GM21528 (cell line): ENCODE results near the gene EMC10.
"Not testable (repeated sequence)": the region's sequence is repeated elsewhere in the genome, so short reads cannot be mapped to it uniquely, and the experiment has no call there.

ENCODE experiments used
- ATAC-seq: cut with Tn5 transposase; IDR thresholded peaks from one replicate; pipeline ENCODE4 v1.9.1; 2021; ENCODE audit warnings: mild to moderate bottlenecking, moderate library complexity; ENCODE audit not compliant: unreplicated experiment, low FRiP score

The EMC10 gene

DNA sequence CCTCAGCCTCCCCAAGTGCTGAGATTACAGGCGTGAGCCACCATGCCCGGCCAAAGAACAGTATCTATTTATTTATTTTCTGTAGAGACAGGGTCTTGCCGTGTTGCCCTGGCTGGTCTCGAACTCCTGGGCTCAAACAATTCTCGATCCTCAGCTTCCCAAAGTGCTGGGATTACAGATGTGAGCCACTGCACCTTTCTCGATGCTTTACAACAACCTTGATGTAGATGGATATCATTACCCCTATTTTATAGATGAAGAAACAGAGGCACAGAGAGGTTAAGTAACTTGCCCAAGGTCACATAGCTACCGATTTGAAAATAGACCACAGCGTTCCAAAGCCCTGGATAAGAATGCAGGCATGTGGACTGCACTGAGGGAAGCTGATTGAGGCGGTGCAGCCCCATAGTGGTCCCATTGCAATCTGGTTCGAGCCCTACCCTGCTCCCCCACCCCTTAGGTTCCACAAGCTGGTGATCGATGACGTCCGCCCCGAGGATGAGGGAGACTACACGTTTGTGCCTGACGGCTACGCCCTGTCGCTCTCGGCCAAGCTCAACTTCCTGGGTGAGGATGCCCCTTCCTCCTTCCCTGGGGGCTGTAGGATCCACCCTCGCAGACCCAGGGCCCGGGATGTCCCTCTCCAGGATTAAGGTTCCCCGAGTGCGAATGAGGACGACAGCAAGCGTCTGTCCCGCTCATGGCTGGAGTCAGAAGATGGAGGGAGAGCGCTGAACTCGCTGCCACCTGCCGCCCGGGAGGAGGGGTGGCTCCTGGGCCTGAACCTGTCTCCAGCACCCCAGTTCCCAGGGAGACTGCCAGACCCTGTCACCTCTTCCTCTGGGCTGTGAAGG is 25.7 kb upstream of the EMC10 start:
- no peak for ATAC-seq

DNA sequence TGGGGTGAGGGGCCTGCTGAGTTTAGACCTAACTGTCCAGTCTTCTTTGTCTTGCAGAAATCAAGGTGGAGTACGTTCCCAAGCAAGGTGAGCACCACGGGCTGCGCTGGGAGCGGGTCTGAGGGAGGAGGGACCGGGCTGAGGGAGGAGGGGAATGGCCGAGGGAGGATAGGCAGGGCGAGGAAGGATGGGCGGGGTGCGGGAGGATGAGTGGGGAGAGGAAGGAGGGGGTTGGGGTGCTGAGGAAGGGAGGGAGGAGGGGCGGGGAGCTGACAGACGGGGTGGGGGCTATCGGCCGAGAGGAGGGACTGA is 25.1 kb upstream of the EMC10 start:
- ATAC-seq = no peak

DNA sequence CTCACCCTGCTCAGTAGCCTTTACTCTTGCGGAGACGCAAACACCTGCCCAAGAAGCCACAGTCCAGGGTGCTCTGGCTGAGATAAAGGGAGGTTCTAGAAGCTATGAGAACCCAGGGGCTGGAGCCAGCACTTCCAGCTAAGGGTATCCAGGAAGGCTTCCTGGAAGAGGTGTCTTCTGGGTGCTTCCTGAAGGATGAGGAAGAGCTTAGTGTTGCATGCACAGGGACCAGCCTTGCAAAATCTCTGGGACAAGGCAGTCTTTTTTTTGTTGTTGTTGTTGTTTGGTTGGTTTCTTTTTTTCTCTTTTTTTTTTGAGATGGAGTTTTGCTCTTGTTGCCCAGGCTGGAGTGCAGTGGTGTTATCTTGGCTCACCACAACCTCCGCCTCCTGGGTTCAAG is 23.1 kb upstream of the EMC10 start:
- ATAC-seq = no peak

DNA sequence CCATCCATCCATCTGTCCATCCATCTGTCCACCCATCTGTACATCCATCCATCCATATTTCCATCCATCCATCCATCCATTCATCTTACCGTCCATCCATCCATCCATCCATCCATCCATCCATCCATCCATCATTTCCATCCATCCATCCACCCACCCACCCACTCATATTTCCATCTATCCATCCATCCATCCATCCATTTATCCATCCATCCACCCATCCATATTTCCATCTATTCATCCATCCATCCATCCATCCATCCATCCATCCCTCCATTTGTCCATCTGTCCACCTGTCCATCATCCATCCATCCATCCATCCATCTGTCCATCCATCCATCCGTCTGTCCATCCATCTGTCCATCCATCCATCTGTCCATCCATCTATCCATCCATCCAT is 20.3 kb upstream of the EMC10 start:
- ATAC-seq = no peak

DNA sequence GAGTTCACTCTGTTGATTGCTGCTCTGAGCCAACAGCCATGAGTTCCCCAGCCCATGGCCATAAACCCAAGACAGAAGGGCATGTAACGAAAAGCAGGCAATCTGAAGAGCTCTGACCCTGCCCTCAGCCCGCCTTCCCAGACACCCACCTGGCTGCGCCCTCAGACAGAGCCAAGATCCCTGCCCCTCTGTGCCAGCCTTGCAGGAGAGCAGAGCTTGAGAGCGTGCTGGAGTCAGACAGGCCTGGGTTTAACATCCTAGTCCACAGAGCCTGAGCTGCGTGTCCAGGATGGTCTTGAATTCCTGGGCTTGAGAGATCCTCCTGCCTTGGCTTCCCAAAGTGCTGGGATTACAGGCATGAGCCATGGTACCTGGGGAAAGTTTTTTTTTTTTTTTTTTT is 19.0 kb upstream of the EMC10 start:
- no peak for ATAC-seq

DNA sequence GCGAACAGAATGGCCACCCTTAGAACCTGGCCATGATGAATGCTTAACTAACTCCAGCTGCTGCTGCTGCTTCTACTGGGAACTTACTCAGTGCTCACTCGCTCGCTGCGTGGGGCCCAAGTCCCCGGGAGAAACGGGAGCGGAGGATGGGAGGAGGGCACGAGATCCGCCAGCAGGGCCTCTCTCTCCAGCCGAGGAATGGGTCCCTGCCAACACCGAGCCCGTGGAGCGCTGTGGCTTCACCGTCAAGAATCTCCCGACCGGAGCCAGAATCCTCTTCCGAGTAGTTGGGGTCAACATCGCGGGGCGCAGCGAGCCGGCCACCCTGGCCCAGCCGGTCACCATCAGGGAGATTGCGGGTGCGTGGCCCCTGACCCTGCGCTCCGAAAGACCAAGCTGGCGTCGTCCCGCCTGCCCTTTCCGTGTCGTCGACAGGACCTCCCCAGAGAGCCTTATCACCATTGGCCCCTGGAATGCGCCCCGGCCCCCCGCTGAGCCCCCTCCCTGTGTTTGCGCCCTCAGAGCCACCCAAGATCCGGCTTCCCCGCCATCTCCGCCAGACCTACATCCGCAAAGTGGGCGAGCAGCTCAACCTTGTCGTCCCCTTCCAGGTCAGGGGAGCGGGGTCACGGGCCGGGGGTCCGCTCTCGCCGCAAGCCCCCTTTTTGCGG is 17.8 kb upstream of the EMC10 start:
- no peak for ATAC-seq

DNA sequence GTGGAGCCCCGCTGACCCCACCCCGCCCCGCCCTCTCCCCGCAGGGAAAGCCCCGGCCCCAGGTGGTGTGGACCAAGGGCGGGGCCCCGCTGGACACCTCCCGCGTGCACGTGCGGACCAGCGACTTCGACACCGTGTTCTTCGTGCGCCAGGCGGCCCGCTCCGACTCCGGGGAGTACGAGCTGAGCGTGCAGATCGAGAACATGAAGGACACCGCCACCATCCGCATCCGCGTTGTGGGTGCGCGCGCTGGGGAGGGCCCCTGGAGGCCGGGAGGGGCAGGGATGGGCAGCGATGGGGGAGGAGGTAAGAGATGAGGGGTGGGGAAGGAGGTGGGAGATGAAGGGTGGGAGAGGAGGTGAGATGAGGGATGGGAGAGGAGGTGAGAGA is 17.2 kb upstream of the EMC10 start:
- no peak for ATAC-seq

DNA sequence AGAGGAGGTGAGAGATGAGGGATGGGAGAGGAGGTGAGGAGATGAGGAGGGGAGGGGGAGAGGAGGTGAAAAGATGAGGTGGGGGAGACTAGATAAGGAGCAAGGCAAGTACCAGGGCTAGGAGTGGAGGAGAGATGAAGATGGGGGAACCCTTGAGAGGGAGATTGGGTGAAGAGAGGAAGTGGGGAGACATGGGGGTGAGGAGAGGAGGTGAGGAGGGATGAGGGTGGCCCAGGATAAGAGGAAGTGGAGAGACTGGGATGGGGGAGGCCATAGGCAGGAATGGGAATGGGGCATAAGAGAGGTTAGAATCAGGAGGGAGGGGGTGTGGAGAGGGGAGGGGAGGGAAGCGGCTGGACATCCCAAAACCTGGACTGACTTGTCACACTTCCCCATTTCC is 16.7 kb upstream of the EMC10 start:
- ATAC-seq = no peak

DNA sequence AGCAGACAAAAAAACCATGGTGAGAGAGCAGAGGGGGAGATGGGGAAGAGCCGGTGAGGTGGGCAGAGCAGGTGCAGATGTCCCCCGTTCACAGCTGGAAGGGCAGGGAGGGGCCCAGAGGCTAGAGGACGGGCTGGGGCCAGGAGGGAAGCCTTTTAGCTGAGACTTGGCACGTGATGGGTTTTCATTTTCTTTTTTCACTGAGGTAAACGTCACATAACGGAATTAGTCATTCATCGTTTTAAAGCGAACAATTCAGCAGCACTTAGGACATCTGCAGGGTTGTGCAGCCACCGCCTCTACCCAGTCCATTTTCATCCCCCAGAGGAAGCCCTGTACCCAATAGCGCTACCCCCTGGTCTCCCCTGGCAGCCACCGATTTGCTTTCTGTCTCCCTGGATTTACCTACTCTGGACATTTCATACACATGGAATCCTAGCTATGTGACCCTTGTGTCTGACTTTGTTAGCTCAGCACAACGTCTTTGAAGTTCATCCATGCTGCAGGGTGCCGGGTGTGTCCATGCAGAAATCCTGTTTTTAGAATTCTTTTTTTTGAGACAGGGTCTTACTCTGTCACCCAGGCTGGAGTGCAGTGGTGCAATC is 16.0 kb upstream of the EMC10 start:
- ATAC-seq = peak; percentile 54

DNA sequence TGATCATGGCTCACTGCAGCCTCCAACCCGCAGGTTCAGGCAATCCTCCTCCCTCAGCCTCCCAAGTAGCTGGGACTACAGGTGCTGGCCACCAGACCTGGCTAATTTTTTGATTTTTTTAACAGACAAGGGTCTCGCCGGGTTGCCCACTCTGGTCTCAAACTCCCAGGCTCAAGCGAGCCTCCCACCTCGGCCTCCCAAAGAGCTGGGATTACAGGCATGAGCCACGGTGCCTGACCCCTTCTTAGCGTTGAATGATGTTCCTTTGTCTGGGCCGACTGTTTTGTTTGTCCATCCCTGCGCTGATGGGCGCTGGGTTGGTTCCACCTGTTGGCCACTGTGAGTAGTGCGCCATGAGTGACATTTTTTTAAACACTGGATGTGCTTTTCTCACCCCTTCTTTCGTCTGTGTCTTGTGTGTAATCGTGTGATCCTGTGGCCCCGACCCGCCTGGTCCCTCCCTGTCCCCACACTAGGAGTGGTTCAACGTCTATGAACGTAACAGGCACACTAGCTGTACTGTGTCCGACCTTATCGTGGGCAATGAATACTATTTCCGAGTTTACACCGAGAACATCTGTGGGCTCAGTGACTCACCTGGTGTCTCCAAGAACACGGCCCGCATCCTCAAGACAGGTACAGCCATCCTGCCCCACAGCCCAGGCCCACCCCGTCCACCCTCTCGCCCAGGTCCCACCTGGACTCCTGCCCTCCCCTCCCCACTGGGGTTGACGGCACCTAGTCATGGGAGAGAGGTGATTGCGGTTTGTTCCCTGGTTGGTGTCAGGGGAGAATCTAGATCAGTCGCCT is 15.0 kb upstream of the EMC10 start:
- ATAC-seq = no peak

DNA sequence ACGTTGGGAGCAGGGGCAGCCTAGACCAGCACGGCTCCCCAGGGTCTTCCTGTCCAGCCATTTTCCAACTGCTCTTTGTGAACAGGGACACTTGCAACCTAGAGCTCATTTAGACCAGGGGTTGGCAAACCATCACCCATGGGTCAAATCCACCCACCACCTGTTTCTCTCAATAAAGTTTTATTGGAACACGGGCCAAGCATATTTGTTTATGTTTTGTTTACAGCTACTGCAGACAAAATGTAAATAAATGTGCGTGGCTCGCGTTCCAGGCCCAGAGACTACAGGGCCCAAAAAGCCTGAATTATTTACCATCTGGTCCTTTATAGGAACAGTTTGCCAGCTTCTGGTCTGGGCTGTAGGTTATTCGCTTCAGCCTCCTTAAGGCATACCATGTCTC is 13.3 kb upstream of the EMC10 start:
- ATAC-seq = no peak

DNA sequence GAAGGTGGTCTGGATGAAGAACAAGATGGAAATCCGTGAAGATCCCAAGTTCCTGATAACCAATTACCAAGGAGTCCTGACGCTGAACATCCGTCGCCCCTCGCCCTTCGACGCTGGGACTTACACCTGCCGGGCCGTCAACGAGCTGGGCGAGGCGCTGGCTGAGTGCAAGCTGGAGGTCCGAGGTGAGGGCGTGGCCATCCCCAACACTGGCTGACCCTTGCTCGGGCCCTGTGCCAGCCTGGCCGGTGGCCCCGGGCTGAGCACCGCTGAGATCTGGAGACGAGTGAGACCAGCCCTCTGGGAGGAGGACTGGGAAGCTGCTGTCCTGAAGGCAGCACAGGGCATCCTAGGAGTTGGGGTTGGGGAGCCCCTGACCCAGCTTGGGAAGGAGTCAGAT is 12.0 kb upstream of the EMC10 start:
- no peak for ATAC-seq

DNA sequence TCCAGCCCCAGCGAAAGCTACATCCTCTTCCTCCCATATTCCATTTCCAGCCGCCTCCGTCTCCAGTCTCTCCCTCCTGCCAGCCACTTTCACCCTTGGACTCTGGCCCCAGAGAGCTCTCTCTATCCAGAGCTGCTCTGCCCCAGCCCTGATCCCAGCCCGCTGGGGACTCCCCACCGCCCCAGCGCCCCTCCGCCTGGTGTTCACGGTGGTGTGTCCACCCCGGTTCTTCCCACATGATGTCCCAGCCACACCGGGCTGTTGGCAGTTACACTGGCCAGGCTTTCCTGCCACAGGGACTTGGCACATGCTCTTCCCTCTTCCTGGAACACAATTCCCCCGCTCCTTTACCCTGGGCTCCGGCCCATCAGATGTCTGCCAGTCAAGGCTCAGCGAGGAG is 11.3 kb upstream of the EMC10 start:
- no peak for ATAC-seq

DNA sequence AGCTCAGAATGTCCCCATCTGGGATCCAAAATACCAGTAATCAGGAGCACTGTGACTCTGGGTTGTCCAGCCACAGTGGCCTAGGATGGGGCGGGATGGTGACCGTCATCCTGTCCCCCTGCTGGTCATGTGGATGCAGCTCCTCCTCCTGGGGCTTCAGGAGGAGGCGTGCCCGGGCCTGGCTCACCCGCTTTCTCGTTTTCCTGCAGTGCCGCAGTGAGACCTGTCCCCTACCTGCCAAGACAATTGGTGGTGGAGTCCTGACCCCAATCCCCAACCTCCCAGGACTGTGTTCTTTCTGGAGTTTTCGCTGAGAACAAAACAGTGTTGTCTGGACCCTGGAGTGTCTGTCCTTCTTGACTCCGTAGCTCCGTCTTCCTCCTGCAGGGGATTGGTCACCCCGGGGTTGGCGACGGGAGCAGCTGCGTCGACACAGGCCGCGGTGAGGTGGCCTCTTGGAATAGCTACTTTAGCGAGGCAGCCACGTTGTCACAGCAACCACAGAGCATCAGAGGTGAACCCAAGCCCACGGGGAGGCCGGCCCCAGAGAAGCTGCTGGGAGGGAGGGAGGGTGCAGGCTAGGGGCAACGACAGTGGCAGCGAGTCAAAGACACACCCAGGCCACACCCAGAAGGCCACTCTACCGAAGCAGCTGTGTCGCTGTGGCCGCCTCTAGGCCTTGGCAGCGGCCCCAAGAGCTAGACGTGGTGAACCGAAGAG is 10.2 kb upstream of the EMC10 start:
- ATAC-seq = no peak

DNA sequence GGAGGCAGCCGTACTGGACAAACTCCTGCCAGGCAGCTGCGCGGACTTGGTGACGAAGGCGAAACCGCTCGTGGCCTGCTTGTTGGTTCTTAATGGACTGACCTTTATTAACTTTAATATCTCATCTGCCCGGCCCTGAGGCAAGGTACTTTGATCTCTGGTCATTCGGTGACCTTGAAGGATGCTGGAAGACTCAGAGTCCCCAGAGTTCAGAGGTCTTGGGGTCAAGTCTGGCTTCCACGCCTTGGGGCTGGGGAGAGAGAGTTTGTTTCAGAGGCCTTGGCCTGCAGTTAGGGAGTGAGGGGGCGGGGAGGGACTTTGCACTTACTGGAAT is 9.6 kb upstream of the EMC10 start:
- no peak for ATAC-seq

DNA sequence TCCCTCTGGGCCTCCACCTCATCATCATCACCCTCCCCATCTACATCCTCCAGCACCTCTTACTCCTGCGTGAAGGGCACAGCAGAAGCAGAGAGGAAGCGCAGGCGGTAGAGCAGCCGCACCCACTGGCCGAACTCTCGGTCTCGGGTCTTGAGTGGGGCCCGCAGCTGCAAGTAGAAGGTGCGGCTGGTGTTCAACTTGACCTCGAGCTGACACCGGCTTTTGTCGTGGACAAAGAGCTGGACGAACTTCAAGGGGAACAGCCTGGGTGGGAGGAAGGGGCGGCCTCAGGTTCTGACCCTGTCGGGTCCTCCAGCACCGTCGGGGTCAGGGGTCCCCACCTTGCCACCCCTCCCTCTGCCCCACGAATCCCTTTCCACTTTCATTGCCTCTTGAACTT is 8.7 kb upstream of the EMC10 start:
- ATAC-seq = no peak

DNA sequence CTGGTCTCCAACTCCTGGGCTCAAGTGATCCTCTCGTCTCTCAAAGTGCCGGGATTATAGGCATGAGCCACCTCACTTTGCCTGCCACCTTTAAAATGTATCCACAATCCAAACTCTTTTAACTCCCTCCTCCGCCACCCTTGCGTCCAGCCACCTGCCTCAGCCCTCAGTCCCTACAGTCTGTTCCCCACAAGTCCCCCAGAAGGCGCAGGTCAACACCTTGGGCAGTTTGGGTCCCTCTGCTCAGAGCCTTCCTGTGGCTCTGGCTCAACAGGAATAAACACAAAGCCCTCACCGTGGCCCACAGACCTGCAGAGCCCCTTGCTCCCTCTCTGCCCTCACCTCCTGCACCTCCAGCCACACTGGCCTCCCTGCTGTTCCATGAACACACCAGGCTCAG is 7.5 kb upstream of the EMC10 start:
- ATAC-seq = no peak

DNA sequence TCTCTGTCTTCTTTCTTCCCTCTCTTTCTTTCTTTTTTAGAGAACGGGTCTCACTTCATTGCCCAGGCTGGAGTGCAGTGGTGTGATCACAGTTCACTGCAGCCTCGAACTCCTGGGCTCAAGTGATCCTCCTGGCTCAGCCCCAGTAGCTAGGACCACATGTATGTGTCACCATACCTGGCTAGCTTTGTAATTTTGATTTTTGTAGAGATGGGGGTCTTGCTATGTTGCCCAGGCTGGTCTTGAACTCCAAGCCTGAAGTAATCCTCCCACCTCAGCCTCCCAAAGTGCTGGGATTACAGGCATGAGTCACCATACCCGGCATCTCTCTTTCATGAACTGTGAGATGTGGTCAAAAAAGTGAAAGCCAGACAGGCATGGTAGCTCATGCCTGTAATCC is 3.0 kb upstream of the EMC10 start:
- ATAC-seq = not testable (repeated sequence)

DNA sequence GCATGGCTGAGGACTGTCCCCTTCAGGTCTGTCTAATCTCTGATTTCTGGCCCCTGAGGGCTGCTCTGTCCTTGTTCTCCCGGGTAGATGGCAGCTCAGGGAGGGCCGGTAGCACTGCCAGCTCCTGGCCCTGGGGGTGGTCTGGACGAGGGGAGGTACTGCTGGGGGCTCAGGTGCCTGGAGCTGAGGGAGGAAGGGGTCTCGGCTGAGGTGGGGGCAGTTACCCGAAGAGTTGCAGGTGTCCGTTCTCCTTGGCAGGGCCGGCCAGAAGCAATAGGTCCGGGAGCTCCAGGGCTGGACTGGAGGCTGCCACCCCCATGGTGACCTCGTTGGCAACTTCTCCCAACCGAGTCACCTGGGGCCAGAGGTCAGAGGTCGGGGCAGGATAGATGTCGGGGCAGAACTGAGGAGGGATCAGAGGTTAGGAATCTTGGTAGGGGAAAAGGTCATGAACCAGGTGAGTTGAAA is 1.2 kb upstream of the EMC10 start:
- no peak for ATAC-seq

DNA sequence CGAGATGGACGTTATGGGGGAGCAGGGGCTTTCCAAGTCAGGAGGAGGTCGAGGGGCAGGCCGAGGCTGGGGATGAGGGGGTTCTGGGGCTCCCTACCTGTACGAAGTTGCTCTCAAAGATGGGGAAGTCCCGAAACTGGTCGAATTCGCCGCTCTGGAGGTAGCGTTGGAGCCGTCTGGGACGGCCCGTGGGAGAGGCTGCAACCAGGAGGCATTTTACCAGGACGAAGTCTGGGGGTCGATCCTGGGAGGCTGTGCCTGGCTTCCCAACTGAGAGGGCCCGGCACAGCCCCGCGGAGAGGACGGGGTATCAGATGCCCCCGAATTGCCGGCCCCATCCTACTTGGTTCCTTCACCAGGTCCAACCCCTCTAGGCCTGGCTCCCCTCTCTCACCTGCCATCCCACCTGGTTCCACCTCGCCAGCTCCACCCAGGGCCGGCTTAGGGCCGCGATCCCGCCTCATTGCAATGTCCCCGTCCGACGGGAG is 527 bp upstream of the EMC10 start:
- ATAC-seq = peak; percentile 3

DNA sequence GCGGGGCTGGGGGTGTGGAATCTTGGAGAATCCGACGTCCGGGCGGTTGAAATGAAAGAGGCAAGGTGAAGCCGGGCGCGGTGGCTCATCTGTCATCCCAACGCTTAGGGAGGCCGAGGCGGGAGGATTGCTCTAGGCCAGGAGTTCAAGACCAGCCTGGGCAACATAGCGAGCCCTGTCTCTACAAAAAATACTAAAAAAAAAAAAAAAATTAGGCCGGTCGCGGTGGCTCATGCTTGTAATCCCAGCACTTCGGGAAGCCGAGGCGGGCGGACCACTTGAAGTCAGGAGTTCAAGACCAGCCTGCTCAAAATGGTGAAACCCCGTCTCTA is 566 bp downstream of the EMC10 start:
- no peak for ATAC-seq
